ENCODE results near the gene LRRC57. TPM values are rescaled to one million over a fixed set of nuclear protein-coding genes. Genes with fewer than 3 reads are reported as not detected.

LRRC57 gene
- total RNA-seq, 1 experiment from 2014 or later, result 28.8 TPM

DNA sequence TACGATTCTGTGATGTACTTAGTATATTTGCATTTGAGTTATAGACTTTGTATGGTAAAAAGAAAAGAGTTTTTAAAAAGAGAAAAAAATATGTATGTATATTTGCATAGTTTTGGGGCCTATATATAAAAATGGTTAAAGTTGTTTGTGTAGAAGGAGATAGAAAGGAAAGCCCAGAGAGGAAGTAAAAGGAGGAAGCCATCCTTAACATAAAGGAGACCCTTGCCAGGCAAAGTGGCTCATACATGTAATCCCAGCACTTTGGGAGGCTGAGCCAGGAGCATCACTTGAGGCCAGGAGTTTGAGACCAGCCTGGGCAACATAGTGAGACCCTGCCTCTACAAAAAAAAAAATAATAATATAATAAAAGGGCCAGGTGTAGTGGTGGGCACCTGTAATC, 44.8 kb downstream of the LRRC57 start:
- ChIA-PET POLR2A (no interaction called here), CTCF (no interaction called here)
- H3K27ac Mint-ChIP-seq (ENCODE audit: unreplicated experiment), result no peak overlapping the region
- intact Hi-C loops (cut with micrococcal nuclease; ENCODE audit: unreplicated experiment), result no loop called here
- Histone ChIP-seq H3K27me3 (replicated peaks; ENCODE audit: control insufficient read depth, insufficient read depth, low read length) (no peaks in the 10 kb centered on the region), H3K4me1 (peaks cover 17% of the 10 kb centered on the region), H3K9me3 (no peaks in the 10 kb centered on the region), H3K36me3 (ENCODE audit: control insufficient read depth, insufficient read depth, low read length) (no peaks in the 10 kb centered on the region), H3K4me3 (ENCODE audit: low read depth, low read length) (no peak overlapping the region)
- peaks cover 22% of the 10 kb centered on the region for H3K36me3 Mint-ChIP-seq (ENCODE audit: insufficient read depth, unreplicated experiment)
- BruUV-seq (replicated peaks), result no TSS peak
- H3K4me3 Mint-ChIP-seq (ENCODE audit: unreplicated experiment), result no peak overlapping the region
- H3K27me3 Mint-ChIP-seq (ENCODE audit: insufficient read depth, unreplicated experiment), result no peaks in the 10 kb centered on the region
- H3K4me1 Mint-ChIP-seq (ENCODE audit: low read depth, unreplicated experiment), result peaks cover 4% of the 10 kb centered on the region
- TF ChIP-seq, protein P1, sequence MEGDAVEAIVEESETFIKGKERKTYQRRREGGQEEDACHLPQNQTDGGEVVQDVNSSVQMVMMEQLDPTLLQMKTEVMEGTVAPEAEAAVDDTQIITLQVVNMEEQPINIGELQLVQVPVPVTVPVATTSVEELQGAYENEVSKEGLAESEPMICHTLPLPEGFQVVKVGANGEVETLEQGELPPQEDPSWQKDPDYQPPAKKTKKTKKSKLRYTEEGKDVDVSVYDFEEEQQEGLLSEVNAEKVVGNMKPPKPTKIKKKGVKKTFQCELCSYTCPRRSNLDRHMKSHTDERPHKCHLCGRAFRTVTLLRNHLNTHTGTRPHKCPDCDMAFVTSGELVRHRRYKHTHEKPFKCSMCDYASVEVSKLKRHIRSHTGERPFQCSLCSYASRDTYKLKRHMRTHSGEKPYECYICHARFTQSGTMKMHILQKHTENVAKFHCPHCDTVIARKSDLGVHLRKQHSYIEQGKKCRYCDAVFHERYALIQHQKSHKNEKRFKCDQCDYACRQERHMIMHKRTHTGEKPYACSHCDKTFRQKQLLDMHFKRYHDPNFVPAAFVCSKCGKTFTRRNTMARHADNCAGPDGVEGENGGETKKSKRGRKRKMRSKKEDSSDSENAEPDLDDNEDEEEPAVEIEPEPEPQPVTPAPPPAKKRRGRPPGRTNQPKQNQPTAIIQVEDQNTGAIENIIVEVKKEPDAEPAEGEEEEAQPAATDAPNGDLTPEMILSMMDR (IDR thresholded peaks at IDR 0.05; ENCODE audit: insufficient read depth in 1 of 2, low read depth in 1 of 2, low read length in 1 of 2, severe bottlenecking in 1 of 2, unreplicated experiment in 1 of 2), result no peak
- H3K9me3 Mint-ChIP-seq (ENCODE audit: unreplicated experiment), result no peaks in the 10 kb centered on the region
- no peak for DNase-seq

DNA sequence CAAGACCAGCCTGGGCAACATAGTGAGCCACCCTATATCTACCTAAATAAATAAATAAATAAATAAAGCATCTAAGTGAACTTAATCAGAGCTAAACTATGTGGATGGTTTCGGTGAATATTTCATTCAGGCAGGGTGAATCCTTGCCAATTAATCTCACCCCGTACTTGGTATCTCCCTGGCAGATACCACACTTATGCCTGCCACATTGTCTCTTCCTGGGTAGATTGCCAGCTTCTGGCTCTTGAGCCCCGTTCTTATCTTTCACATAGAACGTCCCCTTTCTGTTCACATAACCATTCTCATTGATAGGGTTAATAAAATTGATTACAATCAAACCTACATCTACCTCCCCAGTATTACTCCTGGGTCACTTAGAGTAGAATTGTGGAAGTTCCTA, 46.1 kb downstream of the LRRC57 start:
- no peaks in the 10 kb centered on the region for H3K9me3 ChIP-seq
- no peak overlapping the region for H3K27ac Mint-ChIP-seq (ENCODE audit: unreplicated experiment)
- POLR2A ChIA-PET, result no interaction called here
- no TSS peak for BruUV-seq (replicated peaks)
- intact Hi-C loops (cut with micrococcal nuclease; ENCODE audit: unreplicated experiment), result no loop called here
- TF ChIP-seq, protein P1 (IDR thresholded peaks at IDR 0.05; ENCODE audit: insufficient read depth in 1 of 2, low read depth in 1 of 2, low read length in 1 of 2, severe bottlenecking in 1 of 2, unreplicated experiment in 1 of 2), result no peak
- no peak for DNase-seq
- H3K36me3 ChIP-seq (ENCODE audit: control insufficient read depth, insufficient read depth, low read length), result no peaks in the 10 kb centered on the region
- CTCF ChIA-PET, result no interaction called here
- peaks cover 28% of the 10 kb centered on the region for H3K4me1 ChIP-seq
- no peaks in the 10 kb centered on the region for H3K9me3 Mint-ChIP-seq (ENCODE audit: unreplicated experiment)
- no peak overlapping the region for H3K4me3 Mint-ChIP-seq (ENCODE audit: unreplicated experiment)
- H3K36me3 Mint-ChIP-seq (ENCODE audit: insufficient read depth, unreplicated experiment), result peaks cover 27% of the 10 kb centered on the region
- no peaks in the 10 kb centered on the region for H3K27me3 ChIP-seq (replicated peaks; ENCODE audit: control insufficient read depth, insufficient read depth, low read length)
- peaks cover 18% of the 10 kb centered on the region for H3K4me1 Mint-ChIP-seq (ENCODE audit: low read depth, unreplicated experiment)
- H3K27me3 Mint-ChIP-seq (ENCODE audit: insufficient read depth, unreplicated experiment), result no peaks in the 10 kb centered on the region
- H3K4me3 ChIP-seq (ENCODE audit: low read depth, low read length), result no peak overlapping the region

DNA sequence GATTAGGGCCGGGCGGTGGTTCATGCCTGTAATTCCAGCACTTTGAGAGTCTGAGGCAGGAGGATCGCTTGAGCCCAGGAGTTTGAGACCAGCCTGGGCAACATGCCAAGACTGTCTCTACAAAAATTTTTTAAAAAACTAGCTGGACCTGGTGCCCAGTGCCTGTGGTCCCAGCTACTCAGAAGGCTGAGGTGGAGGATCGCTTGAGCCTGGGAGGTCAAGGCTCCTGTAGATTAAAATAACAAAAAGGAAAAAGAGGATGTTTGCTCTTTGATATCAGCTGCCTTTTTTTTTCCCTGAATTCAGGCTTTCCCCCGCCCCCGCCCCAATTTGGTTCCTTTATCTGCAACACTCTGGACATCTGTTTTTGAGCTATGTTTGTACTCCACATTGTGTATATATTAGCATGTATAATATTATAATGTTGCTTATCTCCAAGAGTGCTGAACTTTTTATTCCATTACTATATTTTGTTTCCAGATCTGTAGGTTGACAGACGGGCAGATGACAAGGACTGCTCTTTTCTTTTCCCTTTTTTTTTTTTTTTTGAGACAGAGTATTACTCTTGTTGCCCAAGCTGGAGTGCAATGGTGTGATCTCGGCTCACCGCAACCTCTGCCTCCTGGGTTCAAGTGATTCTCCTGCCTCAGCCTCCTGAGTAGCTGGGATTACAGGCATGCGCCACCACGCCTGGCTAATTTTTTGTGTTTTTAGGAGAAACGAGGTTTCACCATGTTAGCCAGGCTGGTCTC, 48.6 kb downstream of the LRRC57 start:
- DNase-seq, result no peak
- Histone ChIP-seq H3K4me3 (ENCODE audit: low read depth, low read length) (no peak overlapping the region), H3K36me3 (ENCODE audit: control insufficient read depth, insufficient read depth, low read length) (no peaks in the 10 kb centered on the region), H3K4me1 (peaks cover 27% of the 10 kb centered on the region), H3K27me3 (replicated peaks; ENCODE audit: control insufficient read depth, insufficient read depth, low read length) (no peaks in the 10 kb centered on the region), H3K9me3 (no peaks in the 10 kb centered on the region)
- no peaks in the 10 kb centered on the region for H3K27me3 Mint-ChIP-seq (ENCODE audit: insufficient read depth, unreplicated experiment)
- intact Hi-C loops (cut with micrococcal nuclease; ENCODE audit: unreplicated experiment), result loop anchor here (10.0 kb wide), 1 partner anchor 155 kb away; no protein-coding TSS in a partner anchor
- CTCF ChIA-PET, result no interaction called here
- BruUV-seq (replicated peaks), result no TSS peak
- peaks cover 33% of the 10 kb centered on the region for H3K36me3 Mint-ChIP-seq (ENCODE audit: insufficient read depth, unreplicated experiment)
- TF ChIP-seq, protein P1 (IDR thresholded peaks at IDR 0.05; ENCODE audit: insufficient read depth in 1 of 2, low read depth in 1 of 2, low read length in 1 of 2, severe bottlenecking in 1 of 2, unreplicated experiment in 1 of 2), result no peak
- H3K27ac Mint-ChIP-seq (ENCODE audit: unreplicated experiment), result peak overlapping the region; percentile 45
- peaks cover 31% of the 10 kb centered on the region for H3K4me1 Mint-ChIP-seq (ENCODE audit: low read depth, unreplicated experiment)
- H3K4me3 Mint-ChIP-seq (ENCODE audit: unreplicated experiment), result no peak overlapping the region
- POLR2A ChIA-PET, result interaction anchor here (0.6 kb wide), 1 partner anchor 48 kb away, joined by 4 read pairs; no protein-coding TSS in a partner anchor
- no peaks in the 10 kb centered on the region for H3K9me3 Mint-ChIP-seq (ENCODE audit: unreplicated experiment)
